GM21360 (cell line): ENCODE measurements around the gene BOC.

Source experiments
- ATAC-seq: cut with Tn5 transposase; IDR thresholded peaks from one replicate; pipeline ENCODE4 v1.9.1; 2021; ENCODE audit warnings: mild to moderate bottlenecking, moderate library complexity; ENCODE audit not compliant: unreplicated experiment

The BOC gene

GRCh38 chr3:113247068-113247467, 35.7 kb downstream of the BOC start:
- ATAC-seq, result no peak

GRCh38 chr3:113247675-113248458, 36.5 kb downstream of the BOC start:
- no peak for ATAC-seq

DNA sequence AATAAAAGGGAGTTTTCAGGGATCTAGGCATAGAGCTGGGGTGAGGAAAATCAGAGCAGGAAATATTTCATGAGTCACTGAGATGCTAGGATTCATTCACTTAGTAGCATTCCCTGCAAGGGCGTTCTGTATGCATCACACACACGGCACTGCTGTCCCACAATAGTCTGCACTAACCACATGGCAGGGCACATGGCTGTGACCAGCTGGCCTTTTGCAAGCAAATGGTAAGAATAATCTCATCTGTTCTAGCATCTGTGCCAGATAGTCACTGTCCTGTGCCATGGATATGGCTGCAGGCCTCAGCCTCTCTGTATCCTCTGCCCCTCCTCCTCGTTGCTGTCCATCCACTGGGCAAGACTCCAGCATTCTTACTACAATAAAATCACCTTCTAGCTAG, 37.8 kb downstream of the BOC start:
- ATAC-seq, result no peak

DNA sequence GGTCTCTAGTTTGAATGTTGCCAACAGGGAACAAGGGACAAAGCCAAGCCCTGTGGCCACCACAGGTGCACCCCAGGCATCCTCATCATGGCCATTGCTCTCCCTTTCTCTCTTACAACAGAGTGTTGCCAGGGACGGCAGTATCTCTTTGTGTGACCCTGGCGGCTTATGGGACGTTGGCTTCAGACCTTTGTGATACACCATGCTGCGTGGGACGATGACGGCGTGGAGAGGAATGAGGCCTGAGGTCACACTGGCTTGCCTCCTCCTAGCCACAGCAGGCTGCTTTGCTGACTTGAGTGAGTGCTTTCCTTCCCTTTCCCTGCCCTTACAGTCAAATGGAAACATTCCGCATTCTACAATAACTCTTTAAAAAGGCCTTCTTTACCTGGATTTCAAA, 38.2 kb downstream of the BOC start:
- ATAC-seq, result no peak

GRCh38 chr3:113250566-113250965, 39.2 kb downstream of the BOC start:
- ATAC-seq, result no peak

- ATAC-seq, result no peak
Observed at GRCh38 chr3:113251817-113252216, 40.5 kb downstream of the BOC start.

GRCh38 chr3:113252553-113252952, 41.2 kb downstream of the BOC start:
- ATAC-seq, result no peak

DNA sequence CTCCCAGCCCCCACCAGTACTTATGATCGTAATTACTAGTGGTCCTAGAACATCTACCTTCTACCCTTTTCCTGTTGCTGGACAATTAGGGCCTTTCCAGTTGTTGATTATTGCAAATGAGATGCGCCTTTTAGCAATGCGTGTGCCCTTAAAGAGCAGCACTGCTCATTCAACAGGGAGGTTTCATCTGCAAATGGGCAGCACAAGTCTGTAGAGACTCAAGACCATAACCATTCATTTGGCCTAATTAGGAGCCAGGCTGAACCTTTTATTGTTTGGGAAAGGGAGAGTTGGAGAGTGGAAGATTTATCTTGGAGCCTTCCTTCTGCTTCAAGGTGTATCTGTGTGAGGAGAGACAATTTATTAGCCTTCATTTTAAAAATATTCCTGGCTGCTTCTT, 42.3 kb downstream of the BOC start:
- ATAC-seq, result no peak

DNA sequence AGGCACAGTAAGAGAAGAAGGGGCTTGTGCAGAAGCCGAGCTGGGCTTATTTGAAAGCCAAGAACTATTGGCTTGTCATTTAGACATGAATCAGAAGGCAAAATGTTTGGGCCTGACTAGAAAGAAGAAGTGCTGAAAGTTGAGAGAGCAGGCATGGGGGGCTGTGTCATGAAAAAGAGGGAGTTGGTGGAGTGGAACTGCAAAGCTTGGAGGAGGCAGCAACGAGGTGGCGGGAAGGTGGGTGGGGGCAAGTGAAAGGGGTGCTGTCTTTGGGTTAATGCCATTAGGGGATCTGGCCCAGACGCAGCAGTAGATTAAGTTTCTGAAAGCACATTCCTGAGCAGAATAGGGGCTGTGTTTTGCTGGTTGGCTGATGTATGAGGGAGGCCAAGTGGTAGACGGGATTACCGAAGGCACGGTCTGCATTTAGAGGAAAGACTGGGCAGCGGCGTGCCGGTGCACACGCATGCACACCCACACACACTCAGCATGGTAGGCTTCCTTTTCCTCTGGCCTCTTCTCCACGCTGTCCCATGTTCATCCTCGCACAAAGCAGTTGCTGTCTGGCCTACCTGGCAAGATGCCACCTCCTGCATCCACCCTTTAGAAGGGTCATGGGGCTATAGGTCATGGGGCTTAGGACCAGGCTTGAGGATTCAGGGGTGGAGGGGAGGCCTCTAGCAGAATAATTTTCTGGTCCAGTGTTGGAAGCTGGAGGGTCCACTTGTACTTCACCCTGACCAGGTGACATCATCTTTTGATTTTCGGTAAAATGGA, 43.0 kb downstream of the BOC start:
- no peak for ATAC-seq

DNA sequence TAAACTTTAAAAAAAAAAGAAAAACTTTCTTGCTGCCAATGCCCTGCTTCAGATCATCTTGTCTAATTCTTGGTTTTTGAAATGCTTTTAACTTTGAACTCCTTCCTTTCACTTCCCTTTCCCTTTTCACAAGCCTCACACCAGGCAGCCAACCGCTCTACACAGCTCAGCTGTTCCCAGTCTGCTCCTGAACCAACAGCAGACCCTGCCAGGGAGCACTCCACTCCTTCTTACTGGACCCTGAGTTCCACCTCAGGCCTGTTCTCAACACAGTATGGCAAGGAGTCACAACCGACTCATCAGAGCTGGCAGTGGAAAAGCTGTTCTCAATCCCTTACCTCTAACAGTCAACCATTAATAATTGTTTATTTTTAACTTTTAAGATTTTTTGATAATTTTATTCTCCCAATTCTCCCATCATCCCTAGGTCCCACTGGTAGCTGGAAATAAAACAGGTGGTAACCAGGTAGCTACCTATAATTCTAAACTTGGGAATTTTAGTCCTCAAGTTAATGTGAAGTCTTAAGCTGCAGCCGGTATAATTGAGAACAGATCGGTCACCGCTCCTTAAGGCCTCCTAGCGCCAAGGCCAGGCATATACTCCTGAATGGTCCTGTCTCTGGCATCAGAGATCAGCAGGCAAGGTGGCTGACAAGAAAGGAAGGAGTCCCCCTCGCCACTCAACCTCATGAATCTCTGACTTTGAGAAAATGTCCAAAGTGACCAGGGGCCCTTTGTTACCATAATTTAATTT, 43.9 kb downstream of the BOC start:
- no peak for ATAC-seq

DNA sequence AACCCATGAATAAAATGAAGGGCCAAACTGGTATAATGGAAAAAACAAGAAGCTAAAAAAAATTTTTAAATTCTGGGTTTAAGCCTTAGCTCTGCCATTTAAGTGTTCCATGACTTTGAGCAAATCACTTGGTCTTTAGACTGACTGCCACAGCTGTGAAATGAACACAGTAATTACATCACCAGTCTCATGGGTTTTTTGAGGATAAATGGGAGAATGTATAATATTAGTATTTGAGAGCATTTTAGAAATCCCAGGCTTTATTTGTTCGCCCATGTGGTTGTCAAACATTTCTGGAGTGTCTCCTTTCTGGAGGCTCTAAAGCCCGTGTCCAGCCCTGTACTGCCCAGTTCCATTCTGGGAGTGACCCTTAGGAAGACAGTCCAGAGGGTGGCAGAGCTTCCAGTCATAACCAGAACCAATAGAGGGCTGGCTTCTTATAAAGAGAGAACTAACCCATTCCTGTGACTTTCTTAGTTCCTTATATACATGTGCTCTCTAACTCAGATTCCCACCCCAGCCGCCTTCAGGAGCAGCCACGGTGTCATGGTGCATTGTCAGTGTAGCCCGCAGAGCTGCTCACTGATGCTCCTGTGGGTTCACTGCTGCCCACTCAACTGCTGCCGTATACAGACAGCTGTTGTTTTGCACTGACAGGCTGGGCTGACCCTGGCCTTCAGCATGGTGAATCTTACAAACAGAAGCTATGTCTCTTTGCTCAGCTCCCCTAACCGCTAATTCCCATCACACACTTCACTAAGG, 44.7 kb downstream of the BOC start:
- no peak for ATAC-seq

DNA sequence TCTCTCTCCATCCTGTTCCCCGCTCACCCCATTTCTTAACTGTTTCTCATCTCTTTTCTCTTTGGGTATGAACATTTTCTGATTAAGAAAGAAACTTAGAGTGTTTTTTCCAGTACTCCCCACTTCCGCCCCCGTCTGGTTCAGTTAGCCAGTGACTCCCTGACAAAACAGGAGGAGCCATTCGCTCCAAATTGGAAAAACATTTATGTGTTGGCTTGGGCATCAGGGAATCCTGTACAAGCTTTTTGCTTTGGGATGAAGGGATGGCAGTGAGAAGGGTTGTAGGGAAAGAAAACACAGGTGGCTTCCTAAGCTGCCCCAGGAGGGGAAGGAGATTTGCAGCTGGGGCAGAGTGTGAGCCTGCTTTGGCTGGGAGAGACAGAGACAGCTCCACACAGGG, 47.0 kb downstream of the BOC start:
- no peak for ATAC-seq

- ATAC-seq, result no peak
Observed at GRCh38 chr3:113259196-113259595, 47.8 kb downstream of the BOC start.

- no peak for ATAC-seq
Observed at GRCh38 chr3:113261063-113261625, 49.8 kb downstream of the BOC start.

- no peak for ATAC-seq
Observed at GRCh38 chr3:113261626-113262303, 50.4 kb downstream of the BOC start.

DNA sequence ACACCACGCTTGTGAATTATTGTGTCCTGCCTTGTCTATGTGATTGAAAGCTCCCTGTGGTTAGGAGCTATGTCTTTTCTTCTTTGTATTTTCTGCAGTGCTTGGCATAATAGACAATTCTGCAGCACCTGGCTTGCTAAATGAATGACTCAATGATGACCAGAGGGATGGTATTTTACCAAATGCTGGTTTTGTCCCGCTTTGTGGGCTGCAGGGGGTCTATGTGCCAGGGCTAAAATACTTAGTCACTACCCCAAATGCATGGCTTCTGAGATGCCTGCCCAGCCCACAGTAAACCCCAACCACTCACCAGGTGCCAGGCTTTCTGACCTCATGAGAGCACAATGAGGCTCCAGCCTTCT, 50.9 kb downstream of the BOC start:
- ATAC-seq, result no peak

DNA sequence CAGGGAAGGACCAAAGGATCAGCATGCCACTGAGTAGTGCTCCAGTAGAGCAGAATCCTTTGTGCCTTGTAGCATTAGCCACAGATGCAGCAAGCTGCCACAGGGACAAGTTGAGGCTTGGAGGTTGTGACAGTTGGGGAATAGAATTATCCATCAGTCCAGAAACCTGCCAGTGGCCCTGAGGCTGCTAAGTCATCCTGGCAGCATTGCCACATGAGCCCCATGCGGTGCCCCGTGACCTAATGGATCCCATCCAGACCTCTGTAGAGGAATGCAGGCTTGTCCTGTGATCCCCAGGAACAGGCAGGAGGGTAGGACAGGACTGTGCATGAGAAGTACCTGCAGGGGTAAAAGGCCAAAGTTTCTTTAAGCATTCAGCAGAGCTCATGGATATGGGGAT, 51.7 kb downstream of the BOC start:
- no peak for ATAC-seq

DNA sequence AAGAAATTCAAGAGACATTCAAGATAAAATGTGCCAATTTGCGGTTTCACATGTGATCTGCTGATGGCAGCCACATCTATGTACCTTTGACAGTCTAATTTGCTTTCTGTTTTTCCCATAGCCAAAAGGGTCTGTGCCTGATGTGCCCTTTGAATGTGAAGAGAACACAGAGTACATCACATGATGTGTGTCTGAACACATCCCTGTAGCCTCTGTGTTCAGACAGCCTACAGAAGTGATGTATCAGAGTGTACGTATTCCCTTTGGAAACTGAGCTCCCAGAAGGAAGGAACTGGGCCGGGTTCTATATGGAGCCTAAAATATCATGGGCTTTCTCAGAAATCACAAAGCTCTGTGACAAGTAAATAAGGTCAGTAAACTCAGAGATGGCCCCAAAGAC, 52.4 kb downstream of the BOC start:
- ATAC-seq, result no peak

DNA sequence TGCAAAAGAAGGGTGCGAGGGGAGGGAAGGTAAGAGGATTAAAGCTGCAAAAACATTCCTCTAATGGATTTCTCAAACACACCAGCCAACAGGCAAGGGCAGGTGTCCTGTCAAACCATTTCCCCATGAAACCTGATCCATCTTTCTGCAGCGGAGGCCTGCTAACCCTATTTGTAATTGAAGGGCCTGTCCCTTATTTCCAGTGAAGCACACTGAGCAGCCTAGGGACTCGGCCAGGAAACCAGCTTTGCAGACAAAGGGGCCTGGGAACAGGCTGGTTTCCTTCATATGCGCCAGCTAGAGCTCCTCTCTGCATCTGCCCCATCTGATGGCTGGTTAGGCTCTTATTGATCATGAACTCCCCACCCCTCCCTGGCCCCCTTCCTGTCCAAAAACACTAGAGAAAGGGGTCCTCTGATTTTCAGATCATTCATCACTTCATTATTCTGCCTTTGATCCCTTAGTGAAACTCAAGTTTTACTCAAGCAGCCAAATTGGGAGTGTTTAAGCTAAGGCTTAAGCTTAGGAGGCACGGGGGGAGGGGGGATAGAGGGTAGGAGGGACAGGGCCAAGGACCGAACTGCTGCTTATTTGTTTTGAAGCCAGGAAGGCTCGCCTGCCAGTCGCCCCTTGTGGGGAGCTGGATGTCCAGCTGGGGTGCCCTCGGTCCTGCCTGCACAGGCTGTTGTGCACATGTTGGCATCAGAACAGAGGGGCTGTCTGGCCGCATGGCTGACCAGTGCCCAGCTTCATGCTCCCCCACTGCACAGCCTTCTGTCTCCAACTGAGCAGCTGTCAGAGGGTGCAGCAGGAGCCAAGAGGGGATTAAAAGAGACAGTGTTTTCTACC, 53.1 kb downstream of the BOC start:
- ATAC-seq, result no peak
